ENCODE results near the gene MTFP1.

GRCh38 chr22:30453731-30454510 is 28.4 kb downstream of the MTFP1 start:
- no peak for TF ChIP-seq CTCF (IDR thresholded peaks at IDR 0.05; ENCODE audit: insufficient read depth, low read length, poor library complexity, severe bottlenecking)
- no peak for TF ChIP-seq EZH2phosphoT487 (conservative IDR thresholded peaks at IDR 0.05; ENCODE audit: low read length)
